GM12872 (cell line): ENCODE measurements around the gene ZNF839.

Source experiments
- TF ChIP-seq, protein P1 (sequence below): IDR thresholded peaks from 3 replicates; pipeline ENCODE4 v1.5.1; 2011; ENCODE audit warnings: low read depth, mild to moderate bottlenecking, low read length, moderate library complexity; ENCODE audit not compliant: insufficient read depth

The ZNF839 gene

DNA sequence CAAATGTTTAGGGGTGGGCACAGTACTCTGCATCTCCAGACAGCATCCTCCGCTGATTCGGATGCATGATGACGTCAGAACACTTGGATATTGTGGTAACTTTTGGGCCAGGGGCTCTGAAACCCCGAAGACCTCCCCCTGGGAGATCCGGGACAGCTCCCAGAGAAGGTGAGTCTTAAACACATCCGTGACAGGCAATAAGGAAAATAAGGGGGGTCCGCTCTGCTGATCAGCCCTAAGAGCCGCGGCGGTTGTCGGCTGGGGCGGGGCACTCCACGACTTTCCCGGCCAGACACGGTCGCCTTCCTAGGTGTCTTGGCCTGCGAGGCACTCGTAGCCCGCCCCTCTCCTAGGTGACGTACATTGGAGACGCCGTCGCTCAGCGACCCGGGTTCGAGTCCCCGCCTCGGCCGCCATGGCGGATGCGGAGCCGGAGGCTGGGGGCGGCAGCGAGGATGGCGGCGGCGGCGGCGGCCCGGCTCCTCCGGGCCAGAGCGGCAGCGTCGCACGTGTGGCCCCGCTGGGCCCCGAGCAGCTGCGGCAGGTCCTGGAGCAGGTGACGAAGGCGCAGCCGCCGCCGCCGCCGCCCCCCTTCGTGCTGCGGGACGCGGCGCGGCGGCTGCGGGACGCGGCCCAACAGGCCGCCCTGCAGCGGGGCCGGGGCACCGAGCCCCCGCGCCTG, at the start of gene ZNF839:
ZNF839 (plus strand) TSS at position 396 of the 682 bp plus-strand sequence; CDS start at position 416, 20 bp downstream.
- TF ChIP-seq, protein P1, sequence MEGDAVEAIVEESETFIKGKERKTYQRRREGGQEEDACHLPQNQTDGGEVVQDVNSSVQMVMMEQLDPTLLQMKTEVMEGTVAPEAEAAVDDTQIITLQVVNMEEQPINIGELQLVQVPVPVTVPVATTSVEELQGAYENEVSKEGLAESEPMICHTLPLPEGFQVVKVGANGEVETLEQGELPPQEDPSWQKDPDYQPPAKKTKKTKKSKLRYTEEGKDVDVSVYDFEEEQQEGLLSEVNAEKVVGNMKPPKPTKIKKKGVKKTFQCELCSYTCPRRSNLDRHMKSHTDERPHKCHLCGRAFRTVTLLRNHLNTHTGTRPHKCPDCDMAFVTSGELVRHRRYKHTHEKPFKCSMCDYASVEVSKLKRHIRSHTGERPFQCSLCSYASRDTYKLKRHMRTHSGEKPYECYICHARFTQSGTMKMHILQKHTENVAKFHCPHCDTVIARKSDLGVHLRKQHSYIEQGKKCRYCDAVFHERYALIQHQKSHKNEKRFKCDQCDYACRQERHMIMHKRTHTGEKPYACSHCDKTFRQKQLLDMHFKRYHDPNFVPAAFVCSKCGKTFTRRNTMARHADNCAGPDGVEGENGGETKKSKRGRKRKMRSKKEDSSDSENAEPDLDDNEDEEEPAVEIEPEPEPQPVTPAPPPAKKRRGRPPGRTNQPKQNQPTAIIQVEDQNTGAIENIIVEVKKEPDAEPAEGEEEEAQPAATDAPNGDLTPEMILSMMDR: no peak

DNA sequence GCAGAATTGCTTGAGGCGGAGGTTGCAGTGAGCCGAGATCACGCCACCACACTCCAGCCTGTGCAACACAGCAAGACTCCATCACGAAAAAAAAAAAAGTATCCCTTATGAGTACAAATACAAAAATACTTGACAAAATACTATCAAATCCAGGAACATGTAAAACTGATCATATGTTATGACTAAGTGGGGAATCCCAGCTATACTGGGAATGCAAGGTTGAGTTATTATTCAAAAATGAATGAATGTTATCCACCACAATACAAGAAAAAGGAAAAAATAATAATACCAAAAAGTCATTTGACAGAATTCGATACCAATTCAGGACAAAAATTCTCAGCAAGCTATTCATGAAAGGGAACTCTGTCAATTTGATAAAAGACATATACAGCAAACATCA, 47.2 kb upstream of the ZNF839 start:
- TF ChIP-seq, protein P1: no peak

DNA sequence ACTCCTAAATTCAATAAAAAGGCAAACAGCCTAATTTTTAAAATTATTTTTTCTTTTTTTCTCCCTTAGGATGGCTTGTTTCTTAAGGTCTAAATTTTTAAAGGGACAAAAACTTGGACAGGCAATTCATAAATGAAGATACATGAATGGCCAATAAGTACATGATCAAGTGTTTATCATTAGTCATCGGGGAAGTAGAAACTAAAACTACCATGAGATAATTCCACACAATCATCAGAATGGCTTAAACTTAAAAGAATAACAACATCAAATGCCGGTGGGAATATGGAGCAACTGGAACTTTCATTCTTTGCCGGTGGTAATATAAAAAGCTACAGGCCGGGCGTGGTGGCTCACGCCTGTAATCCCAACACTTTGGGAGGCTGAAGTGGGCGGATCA, 43.7 kb upstream of the ZNF839 start:
- TF ChIP-seq, protein P1: no peak

DNA sequence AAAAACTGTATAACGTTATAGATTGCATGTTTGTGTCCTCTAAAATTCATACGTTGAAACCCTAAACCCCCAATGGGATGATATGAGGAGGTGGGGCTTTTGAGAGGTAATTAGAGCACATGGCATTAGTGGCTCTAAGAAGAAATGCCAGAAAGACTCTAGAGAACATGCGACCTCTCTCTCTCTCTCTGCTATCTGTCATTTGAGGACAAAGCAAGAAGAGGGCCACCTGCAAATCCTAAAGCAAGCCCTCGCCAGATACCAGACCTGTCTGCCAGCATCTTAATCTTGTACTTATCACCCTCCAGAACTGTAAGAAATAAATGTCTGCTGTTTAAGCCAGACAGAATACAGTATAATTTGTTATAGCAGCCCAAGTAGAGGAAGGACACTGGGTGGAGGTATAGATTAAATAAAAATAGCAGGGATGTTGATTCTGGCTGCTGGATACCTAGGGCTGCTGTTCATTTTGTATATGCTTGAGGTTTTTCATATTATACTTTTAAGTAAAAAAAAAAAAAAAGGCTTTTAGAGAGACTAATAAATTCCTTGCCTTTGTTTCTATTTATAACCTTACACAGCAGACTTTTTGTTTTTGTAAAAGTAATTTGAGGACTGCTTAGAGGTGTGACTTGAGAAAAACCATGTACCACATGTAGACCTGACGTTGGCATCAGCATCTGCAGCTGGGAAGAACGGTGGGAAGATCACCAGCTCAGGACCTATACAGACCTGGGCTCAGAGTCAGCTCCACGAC, 41.5 kb upstream of the ZNF839 start:
- TF ChIP-seq, protein P1: no peak

DNA sequence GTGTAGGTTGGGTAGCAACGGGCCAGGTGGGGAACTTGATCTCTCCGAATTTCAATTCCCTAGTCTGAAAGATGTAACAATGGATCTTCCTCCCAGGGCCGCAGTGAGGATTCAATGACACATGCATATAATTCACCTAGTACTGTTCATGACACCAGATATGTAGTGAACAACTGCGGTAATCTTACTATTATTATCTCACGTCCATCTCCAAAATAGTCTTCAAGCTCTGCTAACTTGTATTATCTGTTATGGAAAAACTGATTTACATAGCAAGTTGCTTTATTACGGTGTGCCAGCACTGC, 41.0 kb upstream of the ZNF839 start:
- TF ChIP-seq, protein P1: no peak

DNA sequence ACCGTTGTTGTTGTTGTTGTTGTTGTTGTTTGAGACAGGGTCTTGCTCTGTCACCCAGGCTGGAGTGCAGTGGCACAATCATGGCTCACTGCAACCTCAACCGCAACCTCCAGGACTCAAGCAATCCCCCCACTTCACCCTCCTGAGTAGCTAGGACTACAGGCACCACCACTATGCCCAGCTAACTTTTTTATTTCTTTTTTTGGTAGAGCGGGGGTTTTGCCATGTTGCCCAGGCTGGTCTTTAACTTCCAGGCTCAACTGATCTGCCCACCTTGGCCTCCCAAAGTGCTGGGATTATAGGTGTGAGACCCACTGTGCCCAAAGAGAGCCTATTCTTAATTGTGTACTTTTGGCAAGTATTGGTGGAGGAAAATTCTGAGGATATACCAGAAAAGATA, 40.3 kb upstream of the ZNF839 start:
- TF ChIP-seq, protein P1: no peak

DNA sequence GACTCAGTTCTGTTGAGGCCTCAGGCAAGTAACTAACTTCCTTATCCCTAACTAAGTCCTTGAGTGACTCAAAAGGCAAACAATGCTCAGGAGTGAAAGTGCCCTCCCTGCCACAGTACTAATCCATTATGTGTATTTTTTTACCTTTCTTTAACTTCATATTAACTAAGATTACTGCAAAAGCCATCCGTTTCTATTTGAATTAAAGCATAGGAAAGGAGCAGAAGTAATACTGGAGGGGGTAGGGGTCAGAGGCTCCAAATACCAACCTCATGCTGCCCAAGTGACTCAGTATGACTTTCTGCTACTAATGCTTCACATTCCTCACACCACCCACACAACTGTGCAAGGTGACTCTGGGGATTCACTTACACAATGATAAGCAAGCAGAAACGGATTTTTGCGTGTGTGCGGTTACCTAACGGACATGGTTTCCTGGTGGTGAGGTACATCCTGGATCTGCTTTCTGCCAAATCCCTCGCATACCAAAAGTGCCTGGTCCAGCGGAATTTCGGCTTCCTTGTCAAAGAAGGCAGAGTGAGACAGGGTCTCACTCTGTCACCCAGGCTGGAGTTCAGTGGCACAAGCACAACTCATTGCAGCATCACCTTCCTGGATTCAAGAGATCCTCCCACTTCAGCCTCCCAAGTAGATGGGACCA, 39.7 kb upstream of the ZNF839 start:
- TF ChIP-seq, protein P1: no peak
